Osteocyte (in vitro differentiated cells): ENCODE measurements around the gene LTB4R. TPM values are rescaled to one million over a fixed set of nuclear protein-coding genes. Genes with fewer than 3 reads are reported as not detected.
"Not testable (repeated sequence)": the region's sequence is repeated elsewhere in the genome, so short reads cannot be mapped to it uniquely, and the experiment has no call there.

Experiments
- DNase-seq: peaks from one replicate; pipeline ENCODE4 v3.0.0; 2021; ENCODE audit warnings: mixed read lengths; ENCODE audit not compliant: unreplicated experiment; ENCODE audit errors: extremely low spot score
- H3K27ac Mint-ChIP-seq: one replicate; pipeline ENCODE4 v1.8.0; 2021; ENCODE audit warnings: mild to moderate bottlenecking, mixed read lengths; ENCODE audit not compliant: unreplicated experiment
- H3K27me3 Mint-ChIP-seq: one replicate; pipeline ENCODE4 v1.8.0; 2021; ENCODE audit warnings: mixed read lengths; ENCODE audit not compliant: unreplicated experiment
- H3K36me3 Mint-ChIP-seq: one replicate; pipeline ENCODE4 v1.8.0; 2021; ENCODE audit warnings: mixed read lengths; ENCODE audit not compliant: unreplicated experiment
- H3K4me1 Mint-ChIP-seq: one replicate; pipeline ENCODE4 v1.8.0; 2021; ENCODE audit warnings: mixed read lengths; ENCODE audit not compliant: unreplicated experiment
- H3K4me3 Mint-ChIP-seq: one replicate; pipeline ENCODE4 v1.8.0; 2021; ENCODE audit warnings: mild to moderate bottlenecking, moderate library complexity, mixed read lengths; ENCODE audit not compliant: unreplicated experiment
- H3K9me3 Mint-ChIP-seq: one replicate; pipeline ENCODE4 v1.8.0; 2021; ENCODE audit warnings: mixed read lengths; ENCODE audit not compliant: unreplicated experiment
- CTCF ChIP-seq: fragments of 200-600 bp; sonication (generic); IDR thresholded peaks from 2 replicates; pipeline ENCODE4 v1.5.0; 2021; ENCODE audit warnings: antibody characterized with exemption, mild to moderate bottlenecking, moderate library complexity
- total RNA-seq: library from RNA; stranded (reverse); gene quantifications from 2 replicates; pipeline ENCODE4 v1.2.1, GENCODE V29; 2021

LTB4R gene
- total RNA-seq, 1 donor from 2014 or later = 11.3 TPM

- DNase-seq = no peak
- H3K27ac Mint-ChIP-seq = peak overlapping the region; percentile 14
- TF ChIP-seq CTCF = no peak
- H3K27me3 Mint-ChIP-seq = peaks cover 50% of the 10 kb centered on the region
- no peaks in the 10 kb centered on the region for H3K9me3 Mint-ChIP-seq
- no peaks in the 10 kb centered on the region for H3K36me3 Mint-ChIP-seq
- H3K4me3 Mint-ChIP-seq = no peak overlapping the region
- peaks cover 15% of the 10 kb centered on the region for H3K4me1 Mint-ChIP-seq
Observed at GRCh38 chr14:24353559-24354481, 42.5 kb downstream of the LTB4R start.

DNA sequence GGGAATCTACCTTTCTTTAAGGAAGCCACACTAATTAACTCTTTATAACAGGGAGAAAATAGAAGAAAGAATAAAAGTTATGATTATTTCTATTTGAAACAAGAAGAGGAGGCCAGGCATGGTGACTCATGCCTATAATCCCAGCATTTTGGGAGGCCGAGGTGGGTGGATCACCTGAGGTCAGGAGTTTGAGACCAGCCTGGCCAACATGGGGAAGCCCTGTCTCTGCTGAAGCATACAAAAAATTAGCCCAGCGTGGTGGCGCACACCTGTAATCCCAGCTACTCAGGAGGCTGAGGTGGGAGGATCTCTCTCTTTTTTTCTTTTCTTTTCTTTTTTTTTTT is 43.2 kb downstream of the LTB4R start:
- peak overlapping the region; percentile 14 for H3K27ac Mint-ChIP-seq
- peaks cover 45% of the 10 kb centered on the region for H3K27me3 Mint-ChIP-seq
- H3K4me3 Mint-ChIP-seq, DNase-seq, H3K36me3 Mint-ChIP-seq, H3K9me3 Mint-ChIP-seq: not testable (repeated sequence)
- H3K4me1 Mint-ChIP-seq = peaks cover 15% of the 10 kb centered on the region

GRCh38 chr14:24355009-24355408 is 43.7 kb downstream of the LTB4R start:
- Mint-ChIP-seq H3K27me3 (peaks cover 40% of the 10 kb centered on the region), H3K36me3 (no peaks in the 10 kb centered on the region), H3K27ac (no peak overlapping the region), H3K9me3 (no peaks in the 10 kb centered on the region), H3K4me3 (no peak overlapping the region), H3K4me1 (peaks cover 12% of the 10 kb centered on the region)
- DNase-seq = no peak
- TF ChIP-seq CTCF = no peak

DNA sequence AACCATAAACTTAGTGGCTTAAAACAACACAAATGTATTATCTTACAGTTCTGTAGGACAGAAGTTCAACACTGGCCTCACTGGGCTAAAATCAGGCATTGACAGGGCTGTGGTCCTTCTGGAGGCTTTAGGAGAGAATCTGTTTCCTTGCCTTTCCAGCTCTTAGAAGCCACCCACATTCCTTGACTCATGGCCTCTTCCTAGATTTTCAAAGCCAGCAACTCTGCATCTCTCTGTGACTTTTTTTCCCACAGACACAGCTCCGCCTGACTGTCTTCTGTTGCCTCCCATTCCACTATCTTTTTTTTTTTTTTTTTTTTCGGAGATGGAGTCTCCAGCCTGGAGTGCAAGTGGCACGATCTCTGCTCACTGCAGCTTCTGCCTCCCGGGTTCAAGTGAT is 44.9 kb downstream of the LTB4R start:
- no peak for TF ChIP-seq CTCF
- Mint-ChIP-seq H3K4me1 (peaks cover 12% of the 10 kb centered on the region), H3K36me3 (no peaks in the 10 kb centered on the region), H3K27ac (no peak overlapping the region), H3K9me3 (no peaks in the 10 kb centered on the region), H3K4me3 (no peak overlapping the region), H3K27me3 (peaks cover 29% of the 10 kb centered on the region)
- DNase-seq = no peak

DNA sequence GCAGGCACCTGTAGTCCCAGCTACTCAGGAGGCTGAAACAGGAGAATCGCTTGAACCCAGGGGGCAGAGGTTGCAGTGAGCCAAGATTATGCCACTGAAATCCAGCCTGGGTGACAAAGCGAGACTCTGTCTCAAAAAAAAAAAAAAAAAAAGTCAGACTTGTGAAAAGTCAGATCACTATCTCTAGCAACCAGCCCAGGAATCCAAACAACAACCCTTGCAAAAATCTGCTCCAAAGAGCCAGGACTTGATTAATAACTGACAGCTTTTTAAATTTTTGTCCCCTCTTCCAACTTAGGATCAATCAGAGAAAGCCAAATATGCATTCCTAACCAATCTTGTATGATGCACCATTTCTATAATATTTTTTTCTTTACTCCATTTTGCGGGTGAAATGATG is 49.0 kb downstream of the LTB4R start:
- DNase-seq = no peak
- Mint-ChIP-seq H3K9me3 (no peaks in the 10 kb centered on the region), H3K4me1 (peaks cover 5% of the 10 kb centered on the region), H3K4me3 (no peak overlapping the region), H3K36me3 (no peaks in the 10 kb centered on the region), H3K27me3 (no peaks in the 10 kb centered on the region), H3K27ac (no peak overlapping the region)
- TF ChIP-seq CTCF = no peak
